Measurements from ENCODE around the gene CYYR1.

CYYR1 gene

DNA sequence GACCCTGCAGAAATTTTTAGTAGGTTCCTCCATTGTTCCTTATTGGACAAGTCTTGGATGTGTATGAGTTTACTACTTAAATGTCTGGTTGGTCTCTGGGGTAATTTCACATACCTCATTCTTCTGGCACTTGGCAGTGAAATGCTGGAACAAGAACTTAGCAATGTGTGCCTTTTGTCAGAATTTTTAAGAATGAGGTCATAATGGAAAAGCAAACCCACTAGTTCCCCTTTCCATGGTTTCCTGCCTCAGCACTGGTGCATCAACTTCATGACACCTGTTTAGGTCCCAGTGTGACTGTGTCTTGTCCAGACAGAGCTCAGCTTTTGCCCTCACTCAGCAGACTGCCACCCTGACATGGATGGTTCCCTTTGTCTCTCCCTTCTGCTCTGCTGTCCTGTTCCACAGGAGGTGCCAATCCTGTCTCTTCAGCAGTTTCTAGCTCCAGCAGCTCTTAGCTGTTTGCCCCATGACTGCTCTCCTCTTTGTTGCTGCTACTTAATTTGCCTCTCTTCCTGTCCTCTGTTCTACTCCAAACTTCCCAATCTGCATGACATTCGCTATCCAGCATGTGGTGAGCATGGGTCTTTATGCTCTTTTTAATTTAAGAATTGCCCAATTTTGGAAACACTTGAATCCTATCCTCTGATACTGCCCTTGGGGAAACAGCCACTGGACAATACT, 135.6 kb downstream of the CYYR1 start:
- TF ChIP-seq, protein P1, sequence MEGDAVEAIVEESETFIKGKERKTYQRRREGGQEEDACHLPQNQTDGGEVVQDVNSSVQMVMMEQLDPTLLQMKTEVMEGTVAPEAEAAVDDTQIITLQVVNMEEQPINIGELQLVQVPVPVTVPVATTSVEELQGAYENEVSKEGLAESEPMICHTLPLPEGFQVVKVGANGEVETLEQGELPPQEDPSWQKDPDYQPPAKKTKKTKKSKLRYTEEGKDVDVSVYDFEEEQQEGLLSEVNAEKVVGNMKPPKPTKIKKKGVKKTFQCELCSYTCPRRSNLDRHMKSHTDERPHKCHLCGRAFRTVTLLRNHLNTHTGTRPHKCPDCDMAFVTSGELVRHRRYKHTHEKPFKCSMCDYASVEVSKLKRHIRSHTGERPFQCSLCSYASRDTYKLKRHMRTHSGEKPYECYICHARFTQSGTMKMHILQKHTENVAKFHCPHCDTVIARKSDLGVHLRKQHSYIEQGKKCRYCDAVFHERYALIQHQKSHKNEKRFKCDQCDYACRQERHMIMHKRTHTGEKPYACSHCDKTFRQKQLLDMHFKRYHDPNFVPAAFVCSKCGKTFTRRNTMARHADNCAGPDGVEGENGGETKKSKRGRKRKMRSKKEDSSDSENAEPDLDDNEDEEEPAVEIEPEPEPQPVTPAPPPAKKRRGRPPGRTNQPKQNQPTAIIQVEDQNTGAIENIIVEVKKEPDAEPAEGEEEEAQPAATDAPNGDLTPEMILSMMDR (conservative IDR thresholded peaks at IDR 0.05; ENCODE audit: low read depth, low read length) = no peak
- H3K4me3 ChIP-seq (ENCODE audit: low read length) = no peak overlapping the region
- no peak for DNase-seq (ENCODE audit: low read depth)

- no peak for DNase-seq (ENCODE audit: low read depth)
- H3K4me3 ChIP-seq (ENCODE audit: low read length) = no peak overlapping the region
- TF ChIP-seq, protein P1 (conservative IDR thresholded peaks at IDR 0.05; ENCODE audit: low read depth, low read length) = no peak
Observed at GRCh38 chr21:26433386-26433785, 139.7 kb downstream of the CYYR1 start.

DNA sequence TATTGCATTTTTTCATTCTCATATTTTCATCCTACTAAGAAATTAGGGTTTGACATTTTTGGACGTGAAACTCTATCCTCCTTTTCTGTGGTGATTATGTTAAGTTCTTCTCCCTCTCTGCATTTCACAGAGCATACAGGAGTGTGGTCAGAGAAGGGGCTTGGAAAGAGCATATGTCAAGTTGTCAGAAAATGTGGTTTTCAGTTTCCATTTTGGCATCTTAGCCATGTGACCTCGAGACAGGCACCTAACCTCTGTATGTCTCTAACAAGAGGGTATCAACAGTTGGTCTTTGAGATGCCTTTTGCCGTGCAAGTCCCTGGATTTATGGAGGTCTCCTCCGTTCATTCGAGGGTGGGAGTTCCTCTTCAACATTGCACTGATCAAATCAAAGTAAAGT, 140.7 kb downstream of the CYYR1 start:
- no peak overlapping the region for H3K4me3 ChIP-seq (ENCODE audit: low read length)
- no peak for DNase-seq (ENCODE audit: low read depth)
- TF ChIP-seq, protein P1 (conservative IDR thresholded peaks at IDR 0.05; ENCODE audit: low read depth, low read length) = no peak

- DNase-seq (ENCODE audit: low read depth) = no peak
- TF ChIP-seq, protein P1 (conservative IDR thresholded peaks at IDR 0.05; ENCODE audit: low read depth, low read length) = no peak
- H3K4me3 ChIP-seq (ENCODE audit: low read length) = no peak overlapping the region
Observed at GRCh38 chr21:26425576-26425975, 147.5 kb downstream of the CYYR1 start.

DNA sequence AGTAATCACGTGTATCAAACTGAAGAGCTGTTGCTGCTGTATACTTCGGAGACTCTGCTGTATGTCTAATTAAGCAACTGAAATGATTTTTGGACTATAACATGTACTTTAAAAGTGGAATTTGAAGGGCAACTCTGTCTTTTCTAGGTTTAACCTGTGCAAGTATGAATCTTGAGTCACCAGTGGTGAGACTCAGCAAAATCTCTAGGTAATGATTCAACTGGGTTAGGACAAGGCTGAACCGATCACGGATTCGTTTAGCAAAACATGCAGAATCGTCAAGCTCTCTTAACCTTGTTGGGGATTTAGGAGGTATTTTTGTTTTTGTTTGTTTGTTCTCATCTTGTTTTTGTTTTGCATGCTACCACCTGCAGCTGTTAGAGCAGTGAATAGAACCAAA, 149.6 kb downstream of the CYYR1 start:
- no peak for DNase-seq (ENCODE audit: low read depth)
- TF ChIP-seq, protein P1 (conservative IDR thresholded peaks at IDR 0.05; ENCODE audit: low read depth, low read length) = no peak

GRCh38 chr21:26422706-26423105, 150.4 kb downstream of the CYYR1 start:
- TF ChIP-seq, protein P1 (conservative IDR thresholded peaks at IDR 0.05; ENCODE audit: low read depth, low read length) = no peak
- no peak for DNase-seq (ENCODE audit: low read depth)
- no peak overlapping the region for H3K4me3 ChIP-seq (ENCODE audit: low read length)

More for the DNA sequence above, 149.6 kb downstream of the CYYR1 start:
- H3K4me3 ChIP-seq (ENCODE audit: low read length) = no peak overlapping the region

- DNase-seq (ENCODE audit: low read depth) = no peak
- H3K4me3 ChIP-seq (ENCODE audit: low read length) = no peak overlapping the region
- TF ChIP-seq, protein P1 (conservative IDR thresholded peaks at IDR 0.05; ENCODE audit: low read depth, low read length) = no peak
Observed at GRCh38 chr21:26422138-26422537, 150.9 kb downstream of the CYYR1 start.
